OCI-LY3 (cell line): ENCODE measurements around the gene CFAP68.

Experiments used
- EZH2phosphoT487 ChIP-seq: fragments of 200-600 bp; shearing (Covaris generic); IDR thresholded peaks from 2 replicates; pipeline ENCODE4 v1.6.1; 2018; ENCODE audit warnings: antibody characterized with exemption, mixed run types, low read depth
- TF ChIP-seq, protein P1 (sequence below): fragments of 200-600, 300-600 bp; sonication (generic); IDR thresholded peaks from 2 replicates; pipeline ENCODE4 v1.5.1; 2014; ENCODE audit warnings: antibody characterized with exemption, low read length, low read depth

DNA sequence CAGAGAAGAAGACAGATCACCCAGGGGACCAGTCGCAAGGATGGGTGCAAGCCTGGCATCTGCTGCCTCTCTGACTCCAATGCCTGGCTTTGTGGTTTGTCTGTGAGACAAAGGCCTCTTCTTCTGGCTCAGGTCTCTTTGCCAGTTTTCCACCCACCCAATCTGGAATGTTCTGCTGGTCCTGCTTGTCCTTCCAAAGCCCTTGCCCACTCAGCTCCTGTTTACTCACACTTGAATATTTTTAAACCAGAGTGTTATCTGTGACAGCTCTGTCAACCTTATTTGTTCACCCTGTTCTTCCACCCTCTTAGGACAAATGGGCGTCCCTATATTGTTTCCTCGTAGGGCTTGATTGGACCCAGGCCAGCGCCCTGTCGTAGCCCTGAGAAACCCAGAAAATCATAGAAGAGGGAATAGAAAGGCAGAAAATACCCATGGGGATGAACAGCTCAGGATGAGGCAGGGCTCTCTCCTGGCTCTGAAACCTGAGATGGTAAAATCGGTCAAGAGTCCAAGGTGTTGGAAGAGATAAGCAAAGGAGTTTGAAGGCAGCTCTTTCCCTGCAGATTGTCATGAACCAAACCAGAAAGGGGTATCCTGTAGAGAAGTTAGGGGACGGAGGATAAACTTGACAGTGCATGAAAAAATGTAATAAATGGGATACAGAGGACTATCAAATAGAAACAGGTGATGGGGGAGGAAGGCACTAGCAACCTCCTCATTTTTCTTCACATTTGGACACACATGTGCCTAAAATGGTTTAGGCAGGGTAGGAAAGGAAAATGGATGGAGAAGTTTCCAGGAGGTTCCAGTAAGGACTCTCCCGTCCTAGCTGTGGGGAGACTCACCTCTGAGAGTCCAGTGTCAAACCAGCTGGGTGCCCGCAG is 31.6 kb downstream of the CFAP68 start:
- TF ChIP-seq, protein P1, sequence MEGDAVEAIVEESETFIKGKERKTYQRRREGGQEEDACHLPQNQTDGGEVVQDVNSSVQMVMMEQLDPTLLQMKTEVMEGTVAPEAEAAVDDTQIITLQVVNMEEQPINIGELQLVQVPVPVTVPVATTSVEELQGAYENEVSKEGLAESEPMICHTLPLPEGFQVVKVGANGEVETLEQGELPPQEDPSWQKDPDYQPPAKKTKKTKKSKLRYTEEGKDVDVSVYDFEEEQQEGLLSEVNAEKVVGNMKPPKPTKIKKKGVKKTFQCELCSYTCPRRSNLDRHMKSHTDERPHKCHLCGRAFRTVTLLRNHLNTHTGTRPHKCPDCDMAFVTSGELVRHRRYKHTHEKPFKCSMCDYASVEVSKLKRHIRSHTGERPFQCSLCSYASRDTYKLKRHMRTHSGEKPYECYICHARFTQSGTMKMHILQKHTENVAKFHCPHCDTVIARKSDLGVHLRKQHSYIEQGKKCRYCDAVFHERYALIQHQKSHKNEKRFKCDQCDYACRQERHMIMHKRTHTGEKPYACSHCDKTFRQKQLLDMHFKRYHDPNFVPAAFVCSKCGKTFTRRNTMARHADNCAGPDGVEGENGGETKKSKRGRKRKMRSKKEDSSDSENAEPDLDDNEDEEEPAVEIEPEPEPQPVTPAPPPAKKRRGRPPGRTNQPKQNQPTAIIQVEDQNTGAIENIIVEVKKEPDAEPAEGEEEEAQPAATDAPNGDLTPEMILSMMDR = no peak
- TF ChIP-seq EZH2phosphoT487 = no peak
